Effector memory CD4-positive, alpha-beta T cell (primary cell): Measurements from ENCODE around the gene JMJD1C.
"Not testable (repeated sequence)": the region's sequence is repeated elsewhere in the genome, so short reads cannot be mapped to it uniquely, and the experiment has no call there.

Experiments
- DNase-seq, 3 donors: peaks; one replicate each; pipeline ENCODE4 v3.0.0-alpha.2; 2020
- H3K27ac ChIP-seq: 2 replicates; pipeline ENCODE4 v1.7.0; 2013; ENCODE audit warnings: mild to moderate bottlenecking, low read length, moderate library complexity; ENCODE audit not compliant: insufficient read depth, poor library complexity, severe bottlenecking
- H3K27me3 ChIP-seq: replicated peaks from 2 replicates; pipeline ENCODE4 v1.7.0; 2013; ENCODE audit warnings: mild to moderate bottlenecking, low read length; ENCODE audit not compliant: insufficient read depth, control insufficient read depth, poor library complexity, severe bottlenecking
- H3K36me3 ChIP-seq: 2 replicates; pipeline ENCODE4 v1.7.0; 2013; ENCODE audit warnings: mild to moderate bottlenecking, low read length, moderate library complexity; ENCODE audit not compliant: control insufficient read depth, insufficient read depth
- H3K4me1 ChIP-seq: 2 replicates; pipeline ENCODE4 v1.7.0; 2013; ENCODE audit warnings: low read length, mild to moderate bottlenecking; ENCODE audit not compliant: control insufficient read depth, insufficient read depth, poor library complexity, severe bottlenecking
- H3K4me3 ChIP-seq: 2 replicates; pipeline ENCODE4 v1.7.0; 2013; ENCODE audit warnings: low read length, low read depth, mild to moderate bottlenecking; ENCODE audit not compliant: insufficient read depth, poor library complexity, severe bottlenecking
- H3K9me3 ChIP-seq: 2 replicates; pipeline ENCODE4 v1.7.0; 2013; ENCODE audit warnings: mild to moderate bottlenecking, low read length, moderate library complexity; ENCODE audit not compliant: control insufficient read depth

JMJD1C gene

DNA sequence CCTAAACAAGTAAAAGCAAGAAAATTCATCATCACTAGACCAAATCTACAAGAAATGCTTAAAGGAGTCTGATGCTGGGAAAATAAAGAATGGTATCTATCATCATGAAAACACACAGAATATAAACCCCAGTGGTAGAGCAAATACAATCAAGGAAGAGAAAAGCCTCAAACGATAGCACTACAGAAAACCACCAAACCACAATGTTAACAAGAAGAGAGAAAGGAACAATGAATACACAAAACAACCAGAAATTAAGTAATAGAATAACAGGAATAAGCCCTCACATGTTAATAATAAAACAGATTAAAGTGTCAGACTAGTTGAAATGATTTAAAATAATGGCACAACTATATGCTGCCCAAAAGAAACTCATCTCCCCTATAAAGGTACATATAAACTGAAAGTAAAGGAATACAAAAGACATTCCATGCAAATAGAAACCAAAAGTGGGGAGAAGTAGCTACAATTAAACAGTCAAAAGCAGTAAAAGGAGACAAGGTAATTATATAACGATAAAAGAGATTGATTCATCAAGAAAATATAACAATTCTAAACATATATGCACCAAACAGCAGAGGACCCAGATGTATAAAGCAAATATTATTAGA is 77.3 kb downstream of the JMJD1C start:
- DNase-seq, result no peak
- Histone ChIP-seq H3K4me3 (peak overlapping the region; percentile 22), H3K9me3 (no peaks in the 10 kb centered on the region), H3K27ac (no peak overlapping the region), H3K4me1 (peaks cover 5% of the 10 kb centered on the region), H3K27me3 (no peaks in the 10 kb centered on the region), H3K36me3 (no peaks in the 10 kb centered on the region)

GRCh38 chr10:63385254-63385653 is 80.5 kb downstream of the JMJD1C start:
- Histone ChIP-seq H3K27ac (no peak overlapping the region), H3K36me3 (no peaks in the 10 kb centered on the region), H3K4me3 (no peak overlapping the region), H3K9me3 (no peaks in the 10 kb centered on the region), H3K4me1 (peaks cover 5% of the 10 kb centered on the region), H3K27me3 (no peaks in the 10 kb centered on the region)
- no peak for DNase-seq

- DNase-seq, result no peak
- no peak overlapping the region for H3K27ac ChIP-seq
- no peaks in the 10 kb centered on the region for H3K36me3 ChIP-seq
- H3K4me1 ChIP-seq, result peaks cover 5% of the 10 kb centered on the region
- no peaks in the 10 kb centered on the region for H3K9me3 ChIP-seq
- no peaks in the 10 kb centered on the region for H3K27me3 ChIP-seq
- no peak overlapping the region for H3K4me3 ChIP-seq
These were observed 81.1 kb downstream of the JMJD1C start for GRCh38 chr10:63384675-63385074.

DNA sequence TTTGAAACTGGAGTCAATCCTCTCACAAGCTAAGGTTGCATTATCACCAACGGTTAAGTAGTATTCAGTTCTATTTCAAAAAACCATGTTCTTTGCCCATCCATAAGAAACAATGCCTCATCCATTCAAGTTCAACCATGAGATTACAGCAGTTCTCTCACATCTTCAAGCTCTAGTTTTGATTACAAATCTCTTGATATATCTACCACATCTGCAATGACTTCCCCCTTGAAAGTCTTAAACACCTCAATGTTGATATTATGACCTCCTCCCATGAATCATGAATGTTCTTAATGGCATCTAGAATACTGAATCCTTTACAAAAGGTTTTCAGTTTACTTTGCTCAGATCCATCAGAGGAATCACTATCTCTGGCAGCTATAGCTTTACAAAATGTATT is 81.8 kb downstream of the JMJD1C start:
- Histone ChIP-seq H3K4me1 (peaks cover 5% of the 10 kb centered on the region), H3K4me3 (no peak overlapping the region), H3K9me3 (no peaks in the 10 kb centered on the region), H3K27me3 (no peaks in the 10 kb centered on the region), H3K36me3 (no peaks in the 10 kb centered on the region), H3K27ac (no peak overlapping the region)
- DNase-seq, result no peak

GRCh38 chr10:63383141-63383540 is 82.6 kb downstream of the JMJD1C start:
- no peaks in the 10 kb centered on the region for H3K9me3 ChIP-seq
- H3K36me3 ChIP-seq, result no peaks in the 10 kb centered on the region
- H3K4me1 ChIP-seq, result peaks cover 5% of the 10 kb centered on the region
- H3K27me3 ChIP-seq, result no peaks in the 10 kb centered on the region
- no peak overlapping the region for H3K27ac ChIP-seq
- no peak for DNase-seq
- no peak overlapping the region for H3K4me3 ChIP-seq

GRCh38 chr10:63382066-63382465 is 83.7 kb downstream of the JMJD1C start:
- H3K27me3 ChIP-seq, result no peaks in the 10 kb centered on the region
- no peaks in the 10 kb centered on the region for H3K36me3 ChIP-seq
- DNase-seq, result no peak
- H3K4me3 ChIP-seq, result no peak overlapping the region
- no peaks in the 10 kb centered on the region for H3K4me1 ChIP-seq
- no peaks in the 10 kb centered on the region for H3K9me3 ChIP-seq
- H3K27ac ChIP-seq, result no peak overlapping the region

- not testable (repeated sequence) for H3K4me3 ChIP-seq, H3K36me3 ChIP-seq, H3K27me3 ChIP-seq, DNase-seq, H3K9me3 ChIP-seq, H3K27ac ChIP-seq, H3K4me1 ChIP-seq
These were observed 88.5 kb downstream of the JMJD1C start for GRCh38 chr10:63377305-63377661.

DNA sequence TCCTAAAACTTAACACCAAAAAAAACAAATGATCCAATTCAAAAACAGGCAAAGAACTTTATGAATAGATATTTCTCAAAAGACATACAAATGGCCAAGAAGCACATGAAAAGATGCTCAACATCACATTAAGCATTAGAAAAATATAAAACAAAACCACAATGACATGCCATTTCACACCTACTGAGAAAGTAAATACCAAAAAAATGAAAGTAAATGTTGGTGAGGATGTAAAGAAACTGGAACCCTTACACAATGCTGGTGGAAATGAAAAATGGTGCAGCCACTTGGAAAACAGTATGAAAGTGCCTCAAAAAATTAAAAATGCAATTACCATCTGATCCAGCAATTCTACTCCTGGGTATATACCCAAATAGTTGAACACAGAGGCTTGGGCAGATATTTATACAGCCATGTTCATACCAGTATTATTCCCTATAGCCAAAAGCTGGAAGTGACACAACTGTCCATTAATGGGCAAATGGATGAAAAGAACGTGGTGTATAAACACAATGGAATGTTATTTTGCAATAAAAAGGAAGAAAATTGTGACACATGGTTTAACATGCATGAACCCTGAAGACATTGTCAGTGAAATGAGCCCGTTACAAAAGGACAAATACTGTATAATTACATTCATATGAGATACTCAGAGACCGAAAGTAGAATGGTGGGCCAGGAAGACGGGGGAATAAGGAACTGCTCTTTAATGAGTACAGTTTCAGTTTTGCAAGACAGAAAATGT is 89.0 kb downstream of the JMJD1C start:
- no peak for DNase-seq
- Histone ChIP-seq H3K4me3 (no peak overlapping the region), H3K27me3 (no peaks in the 10 kb centered on the region), H3K4me1 (no peaks in the 10 kb centered on the region), H3K27ac (no peak overlapping the region), H3K9me3 (no peaks in the 10 kb centered on the region), H3K36me3 (no peaks in the 10 kb centered on the region)

GRCh38 chr10:63375859-63376258 is 89.9 kb downstream of the JMJD1C start:
- no peak for DNase-seq
- no peak overlapping the region for H3K4me3 ChIP-seq
- H3K9me3 ChIP-seq, result no peaks in the 10 kb centered on the region
- H3K4me1 ChIP-seq, result no peaks in the 10 kb centered on the region
- no peak overlapping the region for H3K27ac ChIP-seq
- H3K27me3 ChIP-seq, result no peaks in the 10 kb centered on the region
- no peaks in the 10 kb centered on the region for H3K36me3 ChIP-seq

DNA sequence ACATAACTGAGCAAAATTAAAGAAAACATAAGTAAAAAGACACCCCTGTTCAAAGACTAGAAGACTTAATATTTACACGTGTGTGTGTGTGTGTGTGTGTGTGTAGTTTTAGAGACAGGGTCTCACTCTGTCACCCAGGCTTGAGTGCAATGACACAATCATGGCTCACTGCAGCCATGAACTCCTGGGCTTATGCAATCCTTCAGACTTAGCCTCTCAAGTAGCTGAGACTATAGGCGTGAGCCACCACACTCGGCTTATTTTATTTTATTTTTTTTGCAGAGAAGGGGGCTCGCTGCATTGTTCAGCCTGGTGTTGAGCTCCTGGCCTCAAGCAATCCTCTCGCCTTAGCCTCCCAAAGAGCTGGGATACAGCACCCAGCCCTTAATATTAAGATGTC is 90.3 kb downstream of the JMJD1C start:
- no peak overlapping the region for H3K27ac ChIP-seq
- DNase-seq, result no peak
- no peaks in the 10 kb centered on the region for H3K9me3 ChIP-seq
- no peaks in the 10 kb centered on the region for H3K36me3 ChIP-seq
- H3K4me3 ChIP-seq, result no peak overlapping the region
- H3K4me1 ChIP-seq, result no peaks in the 10 kb centered on the region
- H3K27me3 ChIP-seq, result no peaks in the 10 kb centered on the region
